ENCODE measurements around the gene SZT2. TPM values are rescaled to one million over a fixed set of nuclear protein-coding genes. Genes with fewer than 3 reads are reported as not detected.

SZT2 gene
- total and polyA plus RNA-seq, 2 of the 4 experiments (the other 2 are of a cell fraction): 9.5 to 14.3 TPM

DNA sequence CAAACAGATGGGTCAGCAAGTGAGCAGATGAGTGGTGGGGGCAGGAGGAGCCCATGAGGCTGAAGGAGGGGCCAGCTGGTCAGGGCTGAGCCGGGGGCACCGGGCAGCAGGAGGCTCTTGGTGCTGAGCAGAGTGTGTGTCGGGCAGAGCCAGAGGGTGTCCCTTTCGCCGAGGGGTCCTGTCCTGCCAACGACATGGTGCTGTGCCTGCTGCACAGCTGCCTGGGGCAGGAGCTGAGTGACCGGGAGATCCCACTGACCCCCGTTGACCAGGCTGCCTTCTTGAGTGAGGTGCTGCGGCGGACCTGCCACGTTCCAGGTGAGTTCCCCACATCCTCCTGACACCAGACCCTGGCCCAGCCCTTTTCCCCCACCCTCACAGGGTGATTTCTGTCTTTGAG, 36.5 kb downstream of the SZT2 start:
- Histone ChIP-seq H2AK9ac (replicated peaks; ENCODE audit: low read depth, low read length, poor library complexity) (no peak overlapping the region), H3K4me1 (ENCODE audit: control insufficient read depth, insufficient read depth, low read length) (no peaks in the 10 kb centered on the region), H3K56ac (ENCODE audit: extremely low read depth, insufficient read depth, low read length) (no peak overlapping the region), H4K20me1 (ENCODE audit: insufficient read depth, low read length) (no peaks in the 10 kb centered on the region; the same call in 1 of the 2 replicates), H3K79me1 (ENCODE audit: low read depth in 1 of 2, low read length in 2 of 2) (peaks cover 0 to 4% of the 10 kb centered on the region in 2 experiments; a peak in 1 of 4 replicates), H3K23ac (ENCODE audit: low read depth, low read length) (no peak overlapping the region), H4K8ac (ENCODE audit: low read depth in 2 of 2, low read length in 2 of 2) (no peak overlapping the region), H2BK5ac (ENCODE audit: low read depth, low read length, poor library complexity, severe bottlenecking) (no peak overlapping the region), H3K4me2 (ENCODE audit: low read depth, low read length) (no peak overlapping the region), H4K5ac (ENCODE audit: low read depth, low read length) (no peak overlapping the region), H3K9me3 (ENCODE audit: control insufficient read depth, insufficient read depth, low read length) (no peaks in the 10 kb centered on the region), H2BK120ac (ENCODE audit: low read depth, low read length) (no peak overlapping the region), H3K36me3 (ENCODE audit: control insufficient read depth, insufficient read depth, low read length) (peaks cover 93% of the 10 kb centered on the region), H2AFZ (replicated peaks; ENCODE audit: low read length, poor library complexity) (no peak overlapping the region), H3K4me3 (ENCODE audit: insufficient read depth, low read depth, low read length) (no peak overlapping the region), H3K14ac (replicated peaks; ENCODE audit: low read depth, low read length) (no peak overlapping the region), H2AK5ac (ENCODE audit: low read depth, low read length) (no peak overlapping the region), H2BK20ac (ENCODE audit: low read depth, low read length) (no peak overlapping the region), H3K27me3 (ENCODE audit: control insufficient read depth, insufficient read depth, low read length) (no peaks in the 10 kb centered on the region), H3K9me1 (ENCODE audit: insufficient read depth, low read length) (peaks cover 20% of the 10 kb centered on the region; the same call in 1 of the 2 replicates), H3K4ac (ENCODE audit: low read depth, low read length) (no peak overlapping the region), H2BK15ac (ENCODE audit: low read depth, low read length) (no peak overlapping the region), H3K9ac (ENCODE audit: low read depth, low read length) (no peak overlapping the region), H3K27ac (ENCODE audit: insufficient read depth, low read length) (no peak overlapping the region), H4K91ac (ENCODE audit: insufficient read depth, low read depth, low read length) (no peak overlapping the region), H3K18ac (ENCODE audit: low read depth, low read length) (no peak overlapping the region)
- BruUV-seq (replicated peaks): no TSS peak
- no peak for DNase-seq
- CTCF ChIA-PET: no interaction called here
- in situ Hi-C loops (cut with MboI; ENCODE audit: low sequenced_read_pairs): no loop called here
- 77% methylated on average over 6 of the region's 11 CpGs; no CpG with 5 or more reads in 1 of the 2 experiments for WGBS, 2 experiments (ENCODE audit: extremely low coverage in 2 of 2, insufficient read length in 1 of 2)
- ATAC-seq (ENCODE audit: low read depth): no peak
- intact Hi-C loops (cut with micrococcal nuclease): no loop called here
- POLR2A ChIA-PET (ENCODE audit: unreplicated experiment): no interaction called here
- dilution Hi-C loops (cut with HindIII; ENCODE audit: low sequenced_read_pairs, unreplicated experiment): no loop called here
- TF ChIP-seq BHLHE40 (IDR thresholded peaks at IDR 0.05; ENCODE audit: low read depth, low read length): no peak
- TF ChIP-seq, protein P1, sequence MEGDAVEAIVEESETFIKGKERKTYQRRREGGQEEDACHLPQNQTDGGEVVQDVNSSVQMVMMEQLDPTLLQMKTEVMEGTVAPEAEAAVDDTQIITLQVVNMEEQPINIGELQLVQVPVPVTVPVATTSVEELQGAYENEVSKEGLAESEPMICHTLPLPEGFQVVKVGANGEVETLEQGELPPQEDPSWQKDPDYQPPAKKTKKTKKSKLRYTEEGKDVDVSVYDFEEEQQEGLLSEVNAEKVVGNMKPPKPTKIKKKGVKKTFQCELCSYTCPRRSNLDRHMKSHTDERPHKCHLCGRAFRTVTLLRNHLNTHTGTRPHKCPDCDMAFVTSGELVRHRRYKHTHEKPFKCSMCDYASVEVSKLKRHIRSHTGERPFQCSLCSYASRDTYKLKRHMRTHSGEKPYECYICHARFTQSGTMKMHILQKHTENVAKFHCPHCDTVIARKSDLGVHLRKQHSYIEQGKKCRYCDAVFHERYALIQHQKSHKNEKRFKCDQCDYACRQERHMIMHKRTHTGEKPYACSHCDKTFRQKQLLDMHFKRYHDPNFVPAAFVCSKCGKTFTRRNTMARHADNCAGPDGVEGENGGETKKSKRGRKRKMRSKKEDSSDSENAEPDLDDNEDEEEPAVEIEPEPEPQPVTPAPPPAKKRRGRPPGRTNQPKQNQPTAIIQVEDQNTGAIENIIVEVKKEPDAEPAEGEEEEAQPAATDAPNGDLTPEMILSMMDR (conservative IDR thresholded peaks at IDR 0.05; ENCODE audit: low read depth, low read length): no peak
- TF ChIP-seq, protein P2, sequence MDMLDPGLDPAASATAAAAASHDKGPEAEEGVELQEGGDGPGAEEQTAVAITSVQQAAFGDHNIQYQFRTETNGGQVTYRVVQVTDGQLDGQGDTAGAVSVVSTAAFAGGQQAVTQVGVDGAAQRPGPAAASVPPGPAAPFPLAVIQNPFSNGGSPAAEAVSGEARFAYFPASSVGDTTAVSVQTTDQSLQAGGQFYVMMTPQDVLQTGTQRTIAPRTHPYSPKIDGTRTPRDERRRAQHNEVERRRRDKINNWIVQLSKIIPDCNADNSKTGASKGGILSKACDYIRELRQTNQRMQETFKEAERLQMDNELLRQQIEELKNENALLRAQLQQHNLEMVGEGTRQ (IDR thresholded peaks at IDR 0.05; ENCODE audit: low read depth, low read length): no peak
- no peak for TF ChIP-seq RFX5 (IDR thresholded peaks at IDR 0.05; ENCODE audit: low read depth, low read length)
- TF ChIP-seq RCOR1 (IDR thresholded peaks at IDR 0.05; ENCODE audit: insufficient replicate concordance, low read length): no peak
- TF ChIP-seq FOS (IDR thresholded peaks at IDR 0.05; ENCODE audit: low read depth, low read length): no peak
- TF ChIP-seq POLR2A (IDR thresholded peaks at IDR 0.05; ENCODE audit: low read depth, low read length): no peak
- no peak for TF ChIP-seq CEBPB (IDR thresholded peaks at IDR 0.05; ENCODE audit: low read depth, low read length)
- no peak for TF ChIP-seq RAD21 (IDR thresholded peaks at IDR 0.05; ENCODE audit: low read length)
- no peak for TF ChIP-seq SMC3 (IDR thresholded peaks at IDR 0.05; ENCODE audit: low read depth, low read length)
- TF ChIP-seq NFE2L2 (IDR thresholded peaks at IDR 0.05; ENCODE audit: low read depth, low read length): no peak
- no peak for TF ChIP-seq MAZ (IDR thresholded peaks at IDR 0.05; ENCODE audit: borderline replicate concordance, low read depth, low read length)
